ENCODE results near the gene FBXO30.

FBXO30 gene, protein sequence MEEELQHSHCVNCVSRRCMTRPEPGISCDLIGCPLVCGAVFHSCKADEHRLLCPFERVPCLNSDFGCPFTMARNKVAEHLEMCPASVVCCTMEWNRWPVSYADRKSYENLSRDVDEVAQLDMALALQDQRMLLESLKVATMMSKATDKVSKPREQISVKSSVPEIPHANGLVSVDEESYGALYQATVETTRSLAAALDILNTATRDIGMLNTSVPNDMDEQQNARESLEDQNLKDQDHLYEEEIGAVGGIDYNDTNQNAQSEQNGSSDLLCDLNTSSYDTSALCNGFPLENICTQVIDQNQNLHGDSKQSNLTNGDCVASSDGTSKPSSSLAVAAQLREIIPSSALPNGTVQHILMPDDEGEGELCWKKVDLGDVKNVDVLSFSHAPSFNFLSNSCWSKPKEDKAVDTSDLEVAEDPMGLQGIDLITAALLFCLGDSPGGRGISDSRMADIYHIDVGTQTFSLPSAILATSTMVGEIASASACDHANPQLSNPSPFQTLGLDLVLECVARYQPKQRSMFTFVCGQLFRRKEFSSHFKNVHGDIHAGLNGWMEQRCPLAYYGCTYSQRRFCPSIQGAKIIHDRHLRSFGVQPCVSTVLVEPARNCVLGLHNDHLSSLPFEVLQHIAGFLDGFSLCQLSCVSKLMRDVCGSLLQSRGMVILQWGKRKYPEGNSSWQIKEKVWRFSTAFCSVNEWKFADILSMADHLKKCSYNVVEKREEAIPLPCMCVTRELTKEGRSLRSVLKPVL

DNA sequence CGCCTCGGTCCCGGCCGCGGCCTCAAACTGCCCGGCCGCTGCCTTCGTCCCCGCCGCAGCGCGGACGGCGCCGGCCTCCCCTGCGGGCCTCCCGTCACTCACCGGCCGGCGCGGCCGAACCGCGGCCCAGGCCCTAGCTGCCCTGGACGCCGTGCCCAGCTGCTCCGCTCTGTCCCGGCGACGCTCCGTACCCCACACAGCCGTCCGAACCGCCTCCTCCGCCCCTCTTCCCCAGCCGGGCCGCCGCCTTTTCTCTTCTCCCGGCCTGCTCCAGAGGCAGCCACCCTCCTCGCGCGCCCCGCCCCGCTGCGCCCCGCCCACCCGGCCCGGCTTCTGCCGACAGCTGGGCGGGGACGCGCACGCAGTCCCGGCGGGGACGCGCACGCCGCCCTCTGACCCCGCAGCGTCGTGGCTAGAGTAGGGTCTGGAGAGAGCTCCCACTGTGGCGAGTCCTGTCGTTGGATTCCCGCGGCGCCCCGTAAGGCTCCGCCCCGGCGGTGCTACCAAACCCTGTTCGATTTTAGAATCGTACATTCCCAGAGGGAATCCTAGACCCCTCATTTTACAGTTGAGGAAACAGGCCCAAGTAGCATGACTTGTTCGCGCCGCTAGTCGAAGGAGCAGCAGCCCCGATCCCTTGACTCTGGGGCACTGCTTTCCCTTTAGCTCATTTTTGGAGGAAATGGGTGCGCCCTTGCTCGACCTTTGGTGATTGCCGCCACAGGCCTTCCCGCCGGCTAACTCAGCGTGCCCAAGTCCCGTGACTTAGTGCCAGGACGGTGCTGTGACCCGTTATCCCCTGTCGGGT, at the start of gene FBXO30:
FBXO30 (minus strand) TSS at position 295 of the 808 bp plus-strand sequence. CDS start 8,390 bp downstream, outside the sequence.
- Histone ChIP-seq H3K4me3 (peak within 1 kb of the TSS; percentile 78), H3K27ac (peak within 1 kb of the TSS; percentile 94 to 98)
- TF ChIP-seq, protein P1, sequence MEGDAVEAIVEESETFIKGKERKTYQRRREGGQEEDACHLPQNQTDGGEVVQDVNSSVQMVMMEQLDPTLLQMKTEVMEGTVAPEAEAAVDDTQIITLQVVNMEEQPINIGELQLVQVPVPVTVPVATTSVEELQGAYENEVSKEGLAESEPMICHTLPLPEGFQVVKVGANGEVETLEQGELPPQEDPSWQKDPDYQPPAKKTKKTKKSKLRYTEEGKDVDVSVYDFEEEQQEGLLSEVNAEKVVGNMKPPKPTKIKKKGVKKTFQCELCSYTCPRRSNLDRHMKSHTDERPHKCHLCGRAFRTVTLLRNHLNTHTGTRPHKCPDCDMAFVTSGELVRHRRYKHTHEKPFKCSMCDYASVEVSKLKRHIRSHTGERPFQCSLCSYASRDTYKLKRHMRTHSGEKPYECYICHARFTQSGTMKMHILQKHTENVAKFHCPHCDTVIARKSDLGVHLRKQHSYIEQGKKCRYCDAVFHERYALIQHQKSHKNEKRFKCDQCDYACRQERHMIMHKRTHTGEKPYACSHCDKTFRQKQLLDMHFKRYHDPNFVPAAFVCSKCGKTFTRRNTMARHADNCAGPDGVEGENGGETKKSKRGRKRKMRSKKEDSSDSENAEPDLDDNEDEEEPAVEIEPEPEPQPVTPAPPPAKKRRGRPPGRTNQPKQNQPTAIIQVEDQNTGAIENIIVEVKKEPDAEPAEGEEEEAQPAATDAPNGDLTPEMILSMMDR (IDR thresholded peaks at IDR 0.05), result no peak
- DNase-seq (ENCODE audit: low spot score), result peak; percentile 94

DNA sequence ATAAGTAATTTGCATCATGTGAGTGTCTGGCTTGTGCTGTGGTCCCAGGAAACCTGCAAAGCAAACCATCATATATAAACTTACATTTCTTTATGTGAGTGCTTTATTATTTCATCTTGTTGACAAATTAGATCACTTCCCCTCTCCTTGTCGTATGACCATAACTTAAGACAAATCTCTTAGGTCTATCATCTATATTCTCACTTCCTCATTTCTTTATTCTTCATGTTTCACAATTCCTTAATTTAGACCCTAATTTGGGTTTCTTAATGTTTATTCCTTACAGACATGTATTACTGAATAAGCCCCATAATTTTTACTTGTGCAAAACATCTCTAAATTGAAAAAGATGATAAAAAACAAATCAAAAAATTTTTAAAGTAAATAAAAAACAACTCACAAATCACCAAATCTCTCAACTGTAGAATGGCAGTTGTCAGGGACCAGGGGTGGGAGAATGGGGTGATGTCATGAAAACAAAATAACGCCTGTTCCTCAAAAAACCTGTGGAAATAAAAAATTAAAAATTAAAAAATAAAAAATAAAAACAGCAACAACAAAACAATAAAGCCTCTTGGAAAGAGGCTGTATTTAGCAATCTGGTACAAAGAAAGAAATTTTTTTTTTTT, 49.5 kb upstream of the FBXO30 start:
- no peak overlapping the region for H3K4me3 ChIP-seq
- no peak for DNase-seq (ENCODE audit: low spot score)
- H3K27ac ChIP-seq, result no peak overlapping the region
- TF ChIP-seq, protein P1 (IDR thresholded peaks at IDR 0.05), result no peak

DNA sequence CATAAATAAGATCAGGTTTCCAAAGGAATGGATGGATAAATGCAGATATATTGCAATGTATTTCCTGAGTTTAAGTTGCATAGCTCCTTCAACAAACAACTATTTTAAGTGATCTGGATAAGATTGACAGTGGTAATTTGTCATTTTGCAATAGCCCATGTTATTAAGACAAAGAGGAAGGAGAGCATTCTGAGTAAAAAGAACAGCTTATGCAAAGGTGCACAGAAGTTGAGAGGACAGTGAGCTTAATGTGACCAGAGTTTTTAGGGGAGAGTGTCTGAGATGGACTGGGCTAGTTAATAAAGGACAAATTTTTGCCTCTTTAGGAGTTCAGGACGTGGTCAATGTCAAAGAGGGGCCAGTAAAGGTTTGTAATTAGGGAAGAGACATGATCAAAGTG, 48.8 kb upstream of the FBXO30 start:
- Histone ChIP-seq H3K4me3 (no peak overlapping the region), H3K27ac (no peak overlapping the region)
- no peak for DNase-seq (ENCODE audit: low spot score)
- TF ChIP-seq, protein P1 (IDR thresholded peaks at IDR 0.05), result no peak

DNA sequence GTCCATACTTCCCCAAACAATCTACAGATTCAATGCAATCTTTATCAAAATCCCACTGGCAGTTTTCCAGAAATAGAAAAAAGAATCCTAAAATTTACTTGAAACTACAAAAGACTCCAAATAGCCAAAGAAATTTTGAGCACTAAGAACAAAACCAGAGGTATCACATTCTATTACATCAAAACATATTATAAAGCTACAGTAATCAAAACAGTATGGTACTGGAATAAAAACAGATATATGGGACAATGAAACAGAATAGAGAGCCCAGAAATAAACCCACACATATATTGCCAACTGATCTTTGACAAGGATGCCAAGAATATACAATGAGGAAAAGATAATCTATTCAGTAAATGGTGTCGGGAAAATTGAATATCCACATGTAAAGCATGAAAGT, 46.0 kb upstream of the FBXO30 start:
- Histone ChIP-seq H3K27ac (no peak overlapping the region), H3K4me3 (no peak overlapping the region)
- TF ChIP-seq, protein P1 (IDR thresholded peaks at IDR 0.05), result no peak
- DNase-seq (ENCODE audit: low spot score), result no peak

DNA sequence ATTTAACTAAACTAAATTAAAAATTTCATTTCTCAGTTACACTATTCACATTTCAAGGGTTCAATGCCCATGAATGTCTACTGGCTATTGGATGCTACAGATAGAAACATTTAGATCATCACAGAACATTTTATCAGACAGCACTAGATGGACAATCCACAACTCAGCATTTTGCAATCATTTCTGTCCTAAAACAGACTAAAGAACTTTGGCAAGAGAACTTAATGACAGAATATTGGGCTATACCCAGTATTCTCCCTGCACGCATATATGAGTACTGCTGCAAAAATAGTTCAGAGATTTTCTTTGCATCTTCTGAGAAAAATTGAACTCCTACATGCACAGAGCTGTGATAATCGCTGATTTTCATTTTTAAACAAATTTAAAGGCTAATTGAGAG, 36.1 kb upstream of the FBXO30 start:
- no peak for DNase-seq (ENCODE audit: low spot score)
- TF ChIP-seq, protein P1 (IDR thresholded peaks at IDR 0.05), result no peak
- Histone ChIP-seq H3K27ac (no peak overlapping the region), H3K4me3 (no peak overlapping the region)

DNA sequence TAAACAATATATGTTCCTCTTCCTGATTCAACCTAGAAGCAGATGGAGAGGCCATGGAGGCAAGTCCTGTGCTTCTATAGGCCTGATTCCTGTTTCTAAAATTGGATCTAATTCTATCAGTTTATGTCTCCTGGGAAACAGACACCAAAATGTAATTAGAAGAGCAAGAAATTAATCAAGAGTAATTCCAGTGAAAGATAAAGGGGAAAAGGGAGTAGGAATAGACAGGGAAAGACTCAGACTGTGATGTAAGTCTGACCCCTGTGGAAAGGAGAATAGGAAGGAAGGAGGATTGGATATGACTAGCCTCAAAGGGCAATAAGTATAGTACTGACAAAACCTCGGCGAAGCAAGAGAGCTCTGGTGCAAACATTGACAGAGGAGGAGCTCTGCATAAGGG, 33.9 kb upstream of the FBXO30 start:
- Histone ChIP-seq H3K4me3 (no peak overlapping the region), H3K27ac (no peak overlapping the region)
- no peak for DNase-seq (ENCODE audit: low spot score)
- TF ChIP-seq, protein P1 (IDR thresholded peaks at IDR 0.05), result no peak
